HK-2 (cell line): ENCODE measurements around the gene TMEM273.

ENCODE experiments used
- DNase-seq: peaks from one replicate; pipeline ENCODE4 v3.0.0-alpha.2; 2018; ENCODE audit not compliant: unreplicated experiment

The TMEM273 gene

GRCh38 chr10:49140304-49141177, 47.6 kb downstream of the TMEM273 start:
- DNase-seq = no peak

GRCh38 chr10:49139846-49140195, 48.4 kb downstream of the TMEM273 start:
- DNase-seq = peak; percentile 87

GRCh38 chr10:49139028-49139845, 49.0 kb downstream of the TMEM273 start:
- peak; percentile 35 for DNase-seq

GRCh38 chr10:49138361-49138891, 49.8 kb downstream of the TMEM273 start:
- DNase-seq = no peak

- DNase-seq = no peak
These were observed 51.7 kb downstream of the TMEM273 start for GRCh38 chr10:49136525-49136924.

GRCh38 chr10:49135575-49136313, 52.4 kb downstream of the TMEM273 start:
- no peak for DNase-seq

GRCh38 chr10:49134327-49134726, 53.9 kb downstream of the TMEM273 start:
- DNase-seq = no peak

GRCh38 chr10:49133706-49134248, 54.4 kb downstream of the TMEM273 start, which contains the start of gene FAM170B:
FAM170B (minus strand) TSS chr10:49134021; CDS start chr10:49133918, 103 bp downstream.
- no peak for DNase-seq

GRCh38 chr10:49132362-49132737, 55.8 kb downstream of the TMEM273 start:
- no peak for DNase-seq

- DNase-seq = no peak
These were observed 56.5 kb downstream of the TMEM273 start for GRCh38 chr10:49131507-49132361.

- DNase-seq = no peak
These were observed 58.8 kb downstream of the TMEM273 start for GRCh38 chr10:49129376-49129775.

- DNase-seq = no peak
These were observed 59.3 kb downstream of the TMEM273 start for GRCh38 chr10:49128854-49129253.

- DNase-seq = no peak
These were observed 63.9 kb downstream of the TMEM273 start for GRCh38 chr10:49123981-49124950.

GRCh38 chr10:49120911-49121310, 67.3 kb downstream of the TMEM273 start:
- DNase-seq = no peak

- peak; percentile 62 for DNase-seq
These were observed 68.4 kb downstream of the TMEM273 start for GRCh38 chr10:49119746-49120145.

- DNase-seq = no peak
These were observed 69.6 kb downstream of the TMEM273 start for GRCh38 chr10:49118430-49119074.

- DNase-seq = no peak
These were observed 70.7 kb downstream of the TMEM273 start for GRCh38 chr10:49117376-49118070.
